Measurements from ENCODE around the gene KRT75.

KRT75 gene

GRCh38 chr12:52396656-52397055 lies 37.5 kb downstream of the KRT75 start:
- TF ChIP-seq ZFP69B (tag by site-specific recombination; IDR thresholded peaks at IDR 0.05) (no peak), OVOL3 (tag by site-specific recombination; IDR thresholded peaks at IDR 0.05) (no peak), ZNF26 (tag by site-specific recombination; IDR thresholded peaks at IDR 0.05) (no peak), ZBTB6 (tag by site-specific recombination; IDR thresholded peaks at IDR 0.05) (no peak), ZNF24 (tag by site-specific recombination; IDR thresholded peaks at IDR 0.05) (no peak), REPIN1 (tag by site-specific recombination; IDR thresholded peaks at IDR 0.05; ENCODE audit: low read depth) (no peak), HOXA7 (CRISPR knock-in tag; IDR thresholded peaks at IDR 0.05; ENCODE audit: borderline replicate concordance) (no peak), ZNF16 (tag by site-specific recombination; IDR thresholded peaks at IDR 0.05; ENCODE audit: low read depth) (no peak), GLI4 (tag by site-specific recombination; IDR thresholded peaks at IDR 0.05) (no peak), ZNF777 (tag by site-specific recombination; IDR thresholded peaks at IDR 0.05; ENCODE audit: borderline replicate concordance) (no peak), ZNF426 (tag by site-specific recombination; IDR thresholded peaks at IDR 0.05) (no peak), ZNF645 (tag by site-specific recombination; IDR thresholded peaks at IDR 0.05) (no peak), ZBTB11 (tag by site-specific recombination; conservative IDR thresholded peaks at IDR 0.05; ENCODE audit: low read depth) (no peak), ZNF571 (tag by site-specific recombination; IDR thresholded peaks at IDR 0.05) (no peak), KLF10 (tag by site-specific recombination; IDR thresholded peaks at IDR 0.05) (no peak), ZBTB1 (tag by site-specific recombination; IDR thresholded peaks at IDR 0.05) (no peak), ZNF555 (tag by site-specific recombination; conservative IDR thresholded peaks at IDR 0.05) (no peak), ZNF354C (tag by site-specific recombination; IDR thresholded peaks at IDR 0.05; ENCODE audit: borderline replicate concordance, low read depth) (no peak), ZNF501 (tag by site-specific recombination; IDR thresholded peaks at IDR 0.05) (no peak), MEIS1 (CRISPR knock-in tag; IDR thresholded peaks at IDR 0.05; ENCODE audit: borderline replicate concordance) (no peak)
- Histone ChIP-seq H3K36me3 (ENCODE audit: control insufficient read depth in 2 of 2, insufficient read depth in 1 of 2, low read length in 2 of 2) (no peaks in the 10 kb centered on the region), H3K4me3 (ENCODE audit: low read depth, low read length) (no peak overlapping the region), H3K4me1 (ENCODE audit: control insufficient read depth, insufficient read depth, low read length) (no peaks in the 10 kb centered on the region), H3K9me3 (ENCODE audit: control insufficient read depth, insufficient read depth, low read depth, low read length) (no peaks in the 10 kb centered on the region), H3K27ac (ENCODE audit: extremely low read depth, low read depth, low read length) (no peak overlapping the region)
- POLR2A ChIA-PET = no interaction called here
- CTCF ChIA-PET = interaction anchor here (0.6 to 4.6 kb wide), 22 partner anchors 8 to 483 kb away, joined by 3 to 26 read pairs (median 4); partner anchors contain the start of genes KRT6A and KRT82

Measured in HEK293 (cell line).